ENCODE data around the gene LY6G5B.

LY6G5B gene

GRCh38 chr6:31691078-31691463, 21.3 kb downstream of the LY6G5B start:
- Histone ChIP-seq H3K4me1 (ENCODE audit: insufficient read depth, low read length) (no peaks in the 10 kb centered on the region), H3K9ac (ENCODE audit: low read depth, low read length) (no peak overlapping the region)

GRCh38 chr6:31691564-31692108, 21.9 kb downstream of the LY6G5B start:
- no peak overlapping the region for H3K4me3 ChIP-seq (ENCODE audit: low read depth in 1 of 2, low read length in 2 of 2)
- no peaks in the 10 kb centered on the region for H3K79me2 ChIP-seq (ENCODE audit: insufficient read depth, low read length)
- H3K27me3 ChIP-seq (ENCODE audit: insufficient read depth, low read length, poor library complexity), result no peaks in the 10 kb centered on the region
- no peak overlapping the region for H2AFZ ChIP-seq (ENCODE audit: low read depth, low read length)
- no peaks in the 10 kb centered on the region for H3K9me3 ChIP-seq (ENCODE audit: insufficient read depth, low read length, severe bottlenecking)
- no peak overlapping the region for H3K27ac ChIP-seq (ENCODE audit: low read length)
- DNase-seq (no peak), ATAC-seq (ENCODE audit: insufficient read depth, low read depth) (no peak)
- H3K9ac ChIP-seq (ENCODE audit: low read depth, low read length), result no peak overlapping the region
- TF ChIP-seq EZH2 (IDR thresholded peaks at IDR 0.05; ENCODE audit: borderline replicate concordance, low read depth, low read length, severe bottlenecking) (no peak), CTCF (IDR thresholded peaks at IDR 0.05; ENCODE audit: borderline replicate concordance, extremely low read depth, low read length, poor library complexity, severe bottlenecking) (no peak)
- H3K36me3 ChIP-seq (ENCODE audit: insufficient read depth, low read length), result peaks cover 90% of the 10 kb centered on the region
- H3K4me2 ChIP-seq (ENCODE audit: insufficient read depth, low read length), result no peak overlapping the region
- no peaks in the 10 kb centered on the region for H3K4me1 ChIP-seq (ENCODE audit: insufficient read depth, low read length)
- H4K20me1 ChIP-seq (ENCODE audit: insufficient read depth, low read length), result 0 out of 2 replicates have a peak, but pooled peaks cover 4% of the 10 kb centered on the region

More at GRCh38 chr6:31691078-31691463, 21.3 kb downstream of the LY6G5B start:
- no peak overlapping the region for H3K4me2 ChIP-seq (ENCODE audit: insufficient read depth, low read length)
- no peaks in the 10 kb centered on the region for H3K9me3 ChIP-seq (ENCODE audit: insufficient read depth, low read length, severe bottlenecking)
- H3K36me3 ChIP-seq (ENCODE audit: insufficient read depth, low read length), result peaks cover 92% of the 10 kb centered on the region
- H3K27me3 ChIP-seq (ENCODE audit: insufficient read depth, low read length, poor library complexity), result no peaks in the 10 kb centered on the region
- TF ChIP-seq CTCF (IDR thresholded peaks at IDR 0.05; ENCODE audit: borderline replicate concordance, extremely low read depth, low read length, poor library complexity, severe bottlenecking), result no peak
- TF ChIP-seq EZH2 (IDR thresholded peaks at IDR 0.05; ENCODE audit: borderline replicate concordance, low read depth, low read length, severe bottlenecking), result no peak
- no peaks in the 10 kb centered on the region for H3K79me2 ChIP-seq (ENCODE audit: insufficient read depth, low read length)
- ATAC-seq (ENCODE audit: insufficient read depth, low read depth) (no peak), DNase-seq (no peak)
- H3K4me3 ChIP-seq (ENCODE audit: low read depth in 1 of 2, low read length in 2 of 2), result no peak overlapping the region
- no peak overlapping the region for H3K27ac ChIP-seq (ENCODE audit: low read length)
- 0 out of 2 replicates have a peak, but pooled peaks cover 4% of the 10 kb centered on the region for H4K20me1 ChIP-seq (ENCODE audit: insufficient read depth, low read length)
- no peak overlapping the region for H2AFZ ChIP-seq (ENCODE audit: low read depth, low read length)

- Histone ChIP-seq H3K79me2 (ENCODE audit: insufficient read depth, low read length) (no peaks in the 10 kb centered on the region; the same call in 1 of the 2 replicates), H3K27ac (ENCODE audit: low read length) (no peak overlapping the region), H3K4me2 (ENCODE audit: insufficient read depth, low read length) (no peak overlapping the region), H4K20me1 (ENCODE audit: insufficient read depth, low read length) (0 out of 2 replicates have a peak, but pooled peaks cover 4% of the 10 kb centered on the region), H3K9me3 (ENCODE audit: insufficient read depth, low read length, severe bottlenecking) (no peaks in the 10 kb centered on the region), H3K4me3 (ENCODE audit: low read depth in 1 of 2, low read length in 2 of 2) (no peak overlapping the region), H3K4me1 (ENCODE audit: insufficient read depth, low read length) (no peaks in the 10 kb centered on the region), H2AFZ (ENCODE audit: low read depth, low read length) (no peak overlapping the region), H3K27me3 (ENCODE audit: insufficient read depth, low read length, poor library complexity) (no peaks in the 10 kb centered on the region), H3K9ac (ENCODE audit: low read depth, low read length) (no peak overlapping the region), H3K36me3 (ENCODE audit: insufficient read depth, low read length) (peaks cover 91% of the 10 kb centered on the region)
- DNase-seq (no peak), ATAC-seq (ENCODE audit: insufficient read depth, low read depth) (no peak)
- TF ChIP-seq CTCF (IDR thresholded peaks at IDR 0.05; ENCODE audit: borderline replicate concordance, extremely low read depth, low read length, poor library complexity, severe bottlenecking), result no peak
- no peak for TF ChIP-seq EZH2 (IDR thresholded peaks at IDR 0.05; ENCODE audit: borderline replicate concordance, low read depth, low read length, severe bottlenecking)
Observed at GRCh38 chr6:31692353-31692752, 22.6 kb downstream of the LY6G5B start.

Data from DND-41 (cell line).